NB4 (cell line): ENCODE measurements around the gene CRB1.

Experiments
- MYC ChIP-seq: IDR thresholded peaks from 2 replicates; pipeline ENCODE4 v1.6.1; 2011; ENCODE audit warnings: low read depth, low read length
- POLR2A ChIP-seq: IDR thresholded peaks from 2 replicates; pipeline ENCODE4 v1.6.1; 2011; ENCODE audit warnings: mild to moderate bottlenecking; ENCODE audit not compliant: insufficient read length; ENCODE audit errors: extremely low read depth
- TF ChIP-seq, protein P1 (sequence below): IDR thresholded peaks from one replicate; pipeline ENCODE4 v1.5.1; 2012; ENCODE audit warnings: low read depth, low read length
- TF ChIP-seq, protein P2 (sequence below): IDR thresholded peaks from 2 replicates; pipeline ENCODE4 v1.6.1; 2011; ENCODE audit warnings: low read depth, low read length

DNA sequence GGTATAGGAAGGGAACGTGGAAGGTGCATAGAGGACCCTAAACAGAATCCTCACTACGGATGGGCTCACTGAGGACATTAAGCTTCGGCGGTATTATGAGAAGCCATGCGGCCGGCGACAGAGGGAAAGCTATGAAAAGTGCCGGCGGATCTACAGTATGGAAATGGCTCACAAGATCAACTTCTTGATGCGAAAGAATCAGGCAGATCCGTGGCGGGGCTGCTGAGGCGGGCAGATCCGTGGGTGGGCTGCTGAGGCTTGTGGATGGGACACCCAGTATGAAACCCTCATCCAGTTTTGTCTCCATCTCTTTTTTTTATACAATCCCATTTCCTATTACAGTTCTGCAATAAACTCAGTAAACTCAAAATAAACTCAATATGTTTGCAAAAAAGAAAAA, 95.8 kb downstream of the CRB1 start:
- no peak for TF ChIP-seq POLR2A
- TF ChIP-seq, protein P1, sequence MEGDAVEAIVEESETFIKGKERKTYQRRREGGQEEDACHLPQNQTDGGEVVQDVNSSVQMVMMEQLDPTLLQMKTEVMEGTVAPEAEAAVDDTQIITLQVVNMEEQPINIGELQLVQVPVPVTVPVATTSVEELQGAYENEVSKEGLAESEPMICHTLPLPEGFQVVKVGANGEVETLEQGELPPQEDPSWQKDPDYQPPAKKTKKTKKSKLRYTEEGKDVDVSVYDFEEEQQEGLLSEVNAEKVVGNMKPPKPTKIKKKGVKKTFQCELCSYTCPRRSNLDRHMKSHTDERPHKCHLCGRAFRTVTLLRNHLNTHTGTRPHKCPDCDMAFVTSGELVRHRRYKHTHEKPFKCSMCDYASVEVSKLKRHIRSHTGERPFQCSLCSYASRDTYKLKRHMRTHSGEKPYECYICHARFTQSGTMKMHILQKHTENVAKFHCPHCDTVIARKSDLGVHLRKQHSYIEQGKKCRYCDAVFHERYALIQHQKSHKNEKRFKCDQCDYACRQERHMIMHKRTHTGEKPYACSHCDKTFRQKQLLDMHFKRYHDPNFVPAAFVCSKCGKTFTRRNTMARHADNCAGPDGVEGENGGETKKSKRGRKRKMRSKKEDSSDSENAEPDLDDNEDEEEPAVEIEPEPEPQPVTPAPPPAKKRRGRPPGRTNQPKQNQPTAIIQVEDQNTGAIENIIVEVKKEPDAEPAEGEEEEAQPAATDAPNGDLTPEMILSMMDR, result no peak
- TF ChIP-seq, protein P2, sequence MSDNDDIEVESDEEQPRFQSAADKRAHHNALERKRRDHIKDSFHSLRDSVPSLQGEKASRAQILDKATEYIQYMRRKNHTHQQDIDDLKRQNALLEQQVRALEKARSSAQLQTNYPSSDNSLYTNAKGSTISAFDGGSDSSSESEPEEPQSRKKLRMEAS, result no peak
- TF ChIP-seq MYC, result no peak
